Activated B cell treated with CpG ODN at 0.5 μM for 24 hours (primary cell): ENCODE results near the gene TTL. TPM values are rescaled to one million over a fixed set of nuclear protein-coding genes. Genes with fewer than 3 reads are reported as not detected.
"Not testable (repeated sequence)": the region's sequence is repeated elsewhere in the genome, so short reads cannot be mapped to it uniquely, and the experiment has no call there.

Source experiments
- ATAC-seq: fragments of 200-7000 bp; cut with Tn5 transposase; one replicate; pipeline ENCODE4 v1.10.0; 2021; ENCODE audit warnings: low read depth, mild to moderate bottlenecking, moderate library complexity
- CTCF ChIA-PET: fragments of 350-600 bp; sonication (Branson Sonifier 250); formaldehyde crosslinking; loops from one replicate; lab custom pipeline; 2021; ENCODE audit warnings: antibody characterized with exemption; lab: Charles Lee
- POLR2A ChIA-PET: fragments of 350-600 bp; sonication (Branson Sonifier 250); formaldehyde crosslinking; loops from one replicate; lab custom pipeline; 2021; ENCODE audit warnings: antibody characterized with exemption; lab: Charles Lee
- DNase-seq: peaks from one replicate; pipeline ENCODE4 v3.0.0; 2022
- H3K27ac Mint-ChIP-seq: one replicate; pipeline ENCODE4 v1.8.0; 2020; ENCODE audit warnings: mixed read lengths
- H3K27me3 Mint-ChIP-seq: one replicate; pipeline ENCODE4 v1.8.0; 2021; ENCODE audit warnings: mixed read lengths
- H3K36me3 Mint-ChIP-seq: one replicate; pipeline ENCODE4 v1.8.0; 2021; ENCODE audit warnings: low read depth, mixed read lengths
- H3K4me1 Mint-ChIP-seq: one replicate; pipeline ENCODE4 v1.8.0; 2021; ENCODE audit warnings: mixed read lengths
- H3K4me3 Mint-ChIP-seq: one replicate; pipeline ENCODE4 v1.8.0; 2020; ENCODE audit warnings: mild to moderate bottlenecking, mixed read lengths
- H3K9me3 Mint-ChIP-seq: one replicate; pipeline ENCODE4 v1.8.0; 2020; ENCODE audit warnings: mixed read lengths
- intact Hi-C: fragments of 100-400 bp; cut with micrococcal nuclease; formaldehyde crosslinking; loops from one replicate; pipeline ENCODE4 v1.15.1; 2024
- total RNA-seq: library from RNA; stranded (reverse); gene quantifications from 2 replicates; pipeline ENCODE4 v1.2.3, GENCODE V29; 2022
- TF ChIP-seq, protein P1 (sequence below): fragments of 200-600 bp; IDR thresholded peaks from one replicate; pipeline ENCODE4 v1.8.0; 2022; ENCODE audit warnings: antibody characterized with exemption, mild to moderate bottlenecking

The TTL gene
- 16.0 and 20.8 TPM in 2 replicates for total RNA-seq

GRCh38 chr2:112481528-112482233 lies at the start of gene TTL:
TTL (plus strand) TSS chr2:112482156; CDS start chr2:112482345, 189 bp downstream.
- intact Hi-C loops = loop anchor here (1.0 to 5.0 kb wide), 8 partner anchors 61 to 599 kb away; partner anchors contain the start of genes ANAPC1, POLR1B, SLC20A1 and TMEM87B
- ChIA-PET CTCF (interaction anchor here (0.6 to 2.2 kb wide), 6 partner anchors 12 to 361 kb away, joined by 3 to 13 read pairs (median 5); no protein-coding TSS in a partner anchor), POLR2A (interaction anchor here (1.1 to 1.3 kb wide), 2 partner anchors 60 to 103 kb away, joined by 4 to 6 read pairs; partner anchors contain the start of gene CHCHD5)
- Mint-ChIP-seq H3K27me3 (no peaks in the 10 kb centered on the region), H3K9me3 (no peaks in the 10 kb centered on the region), H3K36me3 (peaks cover 20% of the 10 kb centered on the region), H3K4me1 (peaks cover 22% of the 10 kb centered on the region), H3K4me3 (peak within 1 kb of the TSS; percentile 98), H3K27ac (peak within 1 kb of the TSS; percentile 97)
- DNase-seq (peak; percentile 85), ATAC-seq (peak; percentile 82)
- TF ChIP-seq, protein P1, sequence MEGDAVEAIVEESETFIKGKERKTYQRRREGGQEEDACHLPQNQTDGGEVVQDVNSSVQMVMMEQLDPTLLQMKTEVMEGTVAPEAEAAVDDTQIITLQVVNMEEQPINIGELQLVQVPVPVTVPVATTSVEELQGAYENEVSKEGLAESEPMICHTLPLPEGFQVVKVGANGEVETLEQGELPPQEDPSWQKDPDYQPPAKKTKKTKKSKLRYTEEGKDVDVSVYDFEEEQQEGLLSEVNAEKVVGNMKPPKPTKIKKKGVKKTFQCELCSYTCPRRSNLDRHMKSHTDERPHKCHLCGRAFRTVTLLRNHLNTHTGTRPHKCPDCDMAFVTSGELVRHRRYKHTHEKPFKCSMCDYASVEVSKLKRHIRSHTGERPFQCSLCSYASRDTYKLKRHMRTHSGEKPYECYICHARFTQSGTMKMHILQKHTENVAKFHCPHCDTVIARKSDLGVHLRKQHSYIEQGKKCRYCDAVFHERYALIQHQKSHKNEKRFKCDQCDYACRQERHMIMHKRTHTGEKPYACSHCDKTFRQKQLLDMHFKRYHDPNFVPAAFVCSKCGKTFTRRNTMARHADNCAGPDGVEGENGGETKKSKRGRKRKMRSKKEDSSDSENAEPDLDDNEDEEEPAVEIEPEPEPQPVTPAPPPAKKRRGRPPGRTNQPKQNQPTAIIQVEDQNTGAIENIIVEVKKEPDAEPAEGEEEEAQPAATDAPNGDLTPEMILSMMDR = no peak

GRCh38 chr2:112432390-112432734 lies 49.6 kb upstream of the TTL start:
- peak overlapping the region; percentile 63 for H3K27ac Mint-ChIP-seq
- peak overlapping the region; percentile 82 for H3K4me3 Mint-ChIP-seq
- CTCF ChIA-PET = interaction anchor here (0.9 kb wide), 1 partner anchor 309 kb away, joined by 3 read pairs; no protein-coding TSS in a partner anchor
- H3K36me3 Mint-ChIP-seq, H3K4me1 Mint-ChIP-seq, ATAC-seq, H3K27me3 Mint-ChIP-seq, DNase-seq, H3K9me3 Mint-ChIP-seq, POLR2A ChIA-PET, intact Hi-C loops: not testable (repeated sequence)

DNA sequence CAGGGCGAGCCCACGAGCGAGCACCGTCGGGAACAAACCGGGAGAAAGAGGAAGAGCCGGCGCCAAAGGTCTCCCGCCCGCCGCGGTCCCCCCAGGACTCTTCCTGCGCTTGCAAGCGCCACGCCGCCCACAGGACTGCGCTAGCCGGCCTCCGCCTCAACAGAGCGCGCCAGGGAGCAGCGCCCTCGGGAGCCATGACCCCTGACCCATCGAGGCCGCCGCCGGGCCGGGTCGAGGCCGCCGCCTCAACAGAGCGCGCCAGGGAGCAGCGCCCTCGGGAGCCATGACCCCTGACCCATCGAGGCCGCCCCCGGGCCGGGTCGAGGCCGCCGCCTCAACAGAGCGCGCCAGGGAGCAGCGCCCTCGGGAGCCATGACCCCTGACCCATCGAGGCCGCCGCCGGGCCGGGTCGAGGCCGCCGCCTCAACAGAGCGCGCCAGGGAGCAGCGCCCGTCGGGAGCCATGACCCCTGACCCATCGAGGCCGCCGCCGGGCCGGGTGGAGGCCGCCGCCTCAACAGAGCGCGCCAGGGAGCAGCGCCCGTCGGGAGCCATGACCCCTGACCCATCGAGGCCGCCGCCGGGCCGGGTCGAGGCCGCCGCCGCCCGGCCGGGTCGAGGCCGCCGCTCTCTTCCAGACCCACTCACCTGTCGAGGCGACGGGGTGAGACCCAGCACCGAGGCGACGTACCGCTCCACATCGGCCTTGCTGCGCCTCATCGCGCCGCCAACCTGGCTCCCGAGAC lies 49.0 kb upstream of the TTL start:
- POLR2A ChIA-PET = interaction anchor here (0.6 to 0.7 kb wide), 8 partner anchors 65 to 384 kb away, joined by 3 to 10 read pairs (median 5); no protein-coding TSS in a partner anchor
- H3K27me3 Mint-ChIP-seq, H3K9me3 Mint-ChIP-seq, H3K4me1 Mint-ChIP-seq, intact Hi-C loops, H3K36me3 Mint-ChIP-seq: not testable (repeated sequence)
- DNase-seq (peak; percentile 39), ATAC-seq (peak; percentile 54)
- CTCF ChIA-PET = interaction anchor here (1.0 kb wide), 1 partner anchor 311 kb away, joined by 3 read pairs; no protein-coding TSS in a partner anchor
- peak overlapping the region; percentile 82 for H3K4me3 Mint-ChIP-seq
- H3K27ac Mint-ChIP-seq = peak overlapping the region; percentile 63

DNA sequence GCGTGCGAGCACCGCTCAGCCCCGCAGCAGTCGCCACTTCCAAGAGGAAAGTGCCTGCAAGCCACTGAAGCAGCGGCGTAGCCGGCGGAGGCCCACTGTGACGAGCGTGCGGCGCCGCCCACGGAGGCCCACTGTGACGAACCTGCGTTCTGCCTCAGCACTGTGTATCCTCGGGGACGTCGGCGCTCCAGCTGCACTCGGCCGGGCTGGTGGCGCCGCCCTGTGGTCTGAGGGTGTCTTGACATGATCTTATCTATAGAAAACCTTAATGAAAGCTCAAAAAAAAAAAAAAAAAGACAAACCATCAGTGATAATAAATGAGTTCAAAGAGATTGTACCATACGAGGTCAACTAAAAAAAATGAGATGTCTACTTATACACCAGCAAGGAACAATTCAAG lies 48.5 kb upstream of the TTL start, which contains the start of gene RGPD8:
Gene RGPD8 (minus strand): TSS at position 166 of the 400 bp plus-strand sequence. CDS start 192 bp downstream, outside the sequence.
- H3K4me1 Mint-ChIP-seq, H3K27me3 Mint-ChIP-seq, H3K9me3 Mint-ChIP-seq, intact Hi-C loops, H3K36me3 Mint-ChIP-seq: not testable (repeated sequence)
- ChIA-PET CTCF (interaction anchor here (1.0 kb wide), 1 partner anchor 312 kb away, joined by 3 read pairs; no protein-coding TSS in a partner anchor), POLR2A (interaction anchor here (0.6 to 0.7 kb wide), 8 partner anchors 65 to 385 kb away, joined by 3 to 10 read pairs (median 5); no protein-coding TSS in a partner anchor)
- Mint-ChIP-seq H3K27ac (peak within 1 kb of the TSS; percentile 63), H3K4me3 (peak within 1 kb of the TSS; percentile 82)
- ATAC-seq (peak; percentile 99), DNase-seq (peak; percentile 80)

DNA sequence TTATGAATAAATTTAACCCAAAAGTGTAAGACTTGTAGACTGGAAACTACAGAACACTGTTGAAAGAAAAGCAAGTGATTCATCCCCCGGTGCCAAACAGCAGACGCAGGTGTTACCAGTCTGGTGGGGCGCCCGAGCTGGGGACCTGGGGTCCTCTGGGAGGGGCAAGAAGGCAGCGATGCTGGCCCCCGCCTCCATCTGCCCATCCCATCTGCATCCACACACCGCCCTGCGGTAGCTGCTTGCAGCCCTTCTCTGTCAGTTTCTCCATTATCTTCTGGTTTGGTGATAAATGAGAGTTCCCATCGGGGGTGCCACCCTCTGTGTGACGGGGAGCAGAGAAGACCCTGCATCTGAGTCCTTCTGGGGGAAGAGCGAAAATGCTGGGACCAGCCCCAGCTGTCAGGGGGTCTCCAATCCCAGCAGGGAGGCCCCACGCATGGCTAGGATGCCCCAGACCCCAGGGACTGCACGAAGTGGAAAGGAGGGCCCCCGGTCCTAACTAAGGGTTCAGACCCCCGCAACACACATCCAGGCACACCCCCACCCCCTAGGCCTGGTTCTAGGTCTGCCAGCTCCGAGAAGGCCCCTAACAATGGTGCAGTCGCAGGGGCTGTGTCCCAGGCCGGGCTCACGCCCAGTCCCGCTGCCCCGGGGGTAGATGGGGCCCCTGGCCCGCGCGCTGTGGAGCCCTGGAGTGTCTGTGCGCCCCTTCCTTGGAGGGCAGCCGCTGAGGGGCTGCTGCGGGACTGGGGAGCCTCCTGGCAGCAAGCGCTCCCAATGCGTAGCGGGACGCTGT lies 47.8 kb upstream of the TTL start:
- TF ChIP-seq, protein P1 = no peak

GRCh38 chr2:112434890-112435715 lies 46.9 kb upstream of the TTL start:
- DNase-seq, H3K4me3 Mint-ChIP-seq, POLR2A ChIA-PET, H3K36me3 Mint-ChIP-seq, H3K4me1 Mint-ChIP-seq, ATAC-seq, H3K9me3 Mint-ChIP-seq, intact Hi-C loops, H3K27me3 Mint-ChIP-seq, CTCF ChIA-PET, H3K27ac Mint-ChIP-seq: not testable (repeated sequence)

More for the DNA sequence above, 47.8 kb upstream of the TTL start:
- intact Hi-C loops = no loop called here
- DNase-seq (no peak), ATAC-seq (no peak)
- CTCF ChIA-PET = interaction anchor here (1.0 kb wide), 1 partner anchor 312 kb away, joined by 3 read pairs; no protein-coding TSS in a partner anchor
- POLR2A ChIA-PET = no interaction called here
- no peaks in the 10 kb centered on the region for H3K9me3 Mint-ChIP-seq
- H3K27ac Mint-ChIP-seq = no peak overlapping the region
- no peaks in the 10 kb centered on the region for H3K36me3 Mint-ChIP-seq
- H3K4me3 Mint-ChIP-seq = no peak overlapping the region
- H3K27me3 Mint-ChIP-seq = peaks cover 7% of the 10 kb centered on the region
- H3K4me1 Mint-ChIP-seq = peaks cover 8% of the 10 kb centered on the region

- H3K27ac Mint-ChIP-seq, ATAC-seq, intact Hi-C loops, H3K4me1 Mint-ChIP-seq, H3K4me3 Mint-ChIP-seq, CTCF ChIA-PET, DNase-seq, H3K36me3 Mint-ChIP-seq, POLR2A ChIA-PET, H3K9me3 Mint-ChIP-seq, H3K27me3 Mint-ChIP-seq: not testable (repeated sequence)
Observed at GRCh38 chr2:112435716-112436431, 46.1 kb upstream of the TTL start.

- POLR2A ChIA-PET, DNase-seq, H3K27ac Mint-ChIP-seq, ATAC-seq, intact Hi-C loops, H3K4me1 Mint-ChIP-seq, H3K4me3 Mint-ChIP-seq, H3K36me3 Mint-ChIP-seq, H3K9me3 Mint-ChIP-seq, CTCF ChIA-PET: not testable (repeated sequence)
- peaks cover 10% of the 10 kb centered on the region for H3K27me3 Mint-ChIP-seq
Observed at GRCh38 chr2:112436993-112437392, 45.0 kb upstream of the TTL start.
